SIG-M5 treated with dmso at 0.1 percent for 504 hours (cell line): ENCODE results near the gene ZNRF1.
"Not testable (repeated sequence)": the region's sequence is repeated elsewhere in the genome, so short reads cannot be mapped to it uniquely, and the experiment has no call there.

Experiments used
- DNase-seq: peaks from one replicate; lab custom pipeline; 2025; ENCODE audit not compliant: unreplicated experiment; lab: John Stamatoyannopoulos, UW

Gene ZNRF1

DNA sequence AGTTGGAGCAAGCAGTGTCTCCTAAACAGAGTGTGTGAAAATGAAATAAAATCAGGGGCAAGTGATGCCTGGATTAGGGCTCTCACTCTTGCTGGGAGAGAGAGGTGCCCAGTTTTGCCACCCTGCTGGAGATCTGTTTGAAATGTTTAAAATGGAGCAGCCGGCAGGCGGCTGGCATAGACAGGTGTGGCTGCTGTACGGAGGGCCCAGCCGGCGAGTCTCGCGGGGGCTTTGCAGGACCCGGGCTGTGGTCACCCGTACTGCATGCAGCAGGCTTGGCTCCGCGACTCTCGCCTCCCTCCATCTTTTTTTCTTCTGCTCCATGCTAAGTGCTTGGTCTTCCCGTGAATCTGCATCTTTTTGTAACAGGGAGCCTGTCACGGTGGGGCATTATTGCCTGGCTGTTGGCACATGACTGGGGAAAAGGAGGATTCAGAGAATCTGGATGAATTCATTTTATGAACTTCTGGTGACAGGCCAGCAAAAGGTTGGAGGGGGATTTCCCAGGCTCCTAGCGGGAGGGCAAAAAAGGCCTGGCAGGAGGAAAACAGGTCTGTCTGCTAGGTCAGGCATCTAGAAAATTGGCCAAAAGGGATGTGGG, 1.8 kb downstream of the ZNRF1 start:
- DNase-seq: no peak

DNA sequence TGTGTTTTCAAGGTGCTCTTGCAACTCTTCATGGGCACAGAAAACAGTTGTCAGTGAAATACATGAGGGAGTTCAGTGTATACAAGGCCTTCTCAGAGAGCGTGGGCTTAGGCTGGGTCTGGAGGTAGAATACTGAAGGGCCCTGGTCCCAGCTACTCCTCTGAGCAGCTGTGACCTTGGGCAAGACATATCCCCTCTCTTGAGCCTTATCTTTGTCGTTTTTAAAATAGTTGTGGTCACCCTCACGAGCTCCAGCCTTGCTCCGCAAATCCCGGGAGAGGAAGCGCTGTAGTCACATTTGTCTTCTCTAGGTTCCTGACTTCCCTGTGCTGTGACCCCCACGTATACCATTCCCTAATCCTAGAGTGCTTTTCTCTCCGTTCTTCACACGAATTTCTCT, 3.6 kb downstream of the ZNRF1 start:
- no peak for DNase-seq

GRCh38 chr16:75003931-75004330, 5.1 kb downstream of the ZNRF1 start:
- no peak for DNase-seq

GRCh38 chr16:75004460-75004859, 5.6 kb downstream of the ZNRF1 start:
- no peak for DNase-seq

DNA sequence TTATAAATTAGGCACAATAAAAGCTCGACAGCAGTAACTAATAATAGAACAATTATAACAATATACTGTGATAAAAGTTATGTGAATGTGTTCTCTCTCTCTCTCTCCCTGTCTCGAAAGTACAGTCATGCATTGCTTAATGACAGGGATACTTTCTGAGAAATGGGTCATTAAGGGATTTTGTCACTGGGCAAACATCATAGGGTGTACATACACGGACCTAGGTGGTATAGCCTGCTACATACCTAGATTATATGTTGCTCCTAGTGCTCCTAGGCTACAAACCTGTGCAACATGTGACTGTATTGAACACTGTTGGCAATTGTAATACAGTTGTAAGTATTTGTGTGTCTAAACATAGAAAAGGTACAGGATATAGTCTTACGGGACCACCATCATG, 6.9 kb downstream of the ZNRF1 start:
- no peak for DNase-seq

GRCh38 chr16:75007443-75007842, 8.6 kb downstream of the ZNRF1 start:
- DNase-seq: no peak

DNA sequence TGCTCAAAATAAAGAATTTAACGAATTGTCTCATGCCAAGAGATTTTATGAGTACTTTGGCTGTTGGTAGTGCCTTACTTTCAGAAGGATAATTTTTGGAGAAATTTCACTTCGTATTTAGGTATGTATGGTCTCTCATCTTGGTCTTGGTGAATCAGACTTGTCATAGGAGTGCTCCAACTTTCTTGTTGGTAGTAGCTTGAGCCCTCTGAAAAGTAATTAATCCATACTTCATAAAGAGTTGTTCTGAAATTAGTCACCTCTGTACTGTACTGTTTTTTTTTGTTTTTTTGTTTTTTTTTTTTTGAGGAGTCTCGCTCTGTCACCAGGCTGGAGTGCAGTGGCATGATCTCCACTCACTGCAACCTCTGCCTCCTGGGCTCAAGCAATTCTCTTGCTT, 11.6 kb downstream of the ZNRF1 start:
- DNase-seq: no peak

GRCh38 chr16:75011634-75012307, 12.9 kb downstream of the ZNRF1 start:
- no peak for DNase-seq

- DNase-seq: no peak
These were observed 13.7 kb downstream of the ZNRF1 start for GRCh38 chr16:75012380-75013081.

- not testable (repeated sequence) for DNase-seq
These were observed 14.3 kb downstream of the ZNRF1 start for GRCh38 chr16:75013123-75013522.

- DNase-seq: no peak
These were observed 15.5 kb downstream of the ZNRF1 start for GRCh38 chr16:75014318-75014717.

GRCh38 chr16:75016451-75017081, 17.7 kb downstream of the ZNRF1 start:
- not testable (repeated sequence) for DNase-seq

- no peak for DNase-seq
These were observed 19.1 kb downstream of the ZNRF1 start for GRCh38 chr16:75017670-75018525.

DNA sequence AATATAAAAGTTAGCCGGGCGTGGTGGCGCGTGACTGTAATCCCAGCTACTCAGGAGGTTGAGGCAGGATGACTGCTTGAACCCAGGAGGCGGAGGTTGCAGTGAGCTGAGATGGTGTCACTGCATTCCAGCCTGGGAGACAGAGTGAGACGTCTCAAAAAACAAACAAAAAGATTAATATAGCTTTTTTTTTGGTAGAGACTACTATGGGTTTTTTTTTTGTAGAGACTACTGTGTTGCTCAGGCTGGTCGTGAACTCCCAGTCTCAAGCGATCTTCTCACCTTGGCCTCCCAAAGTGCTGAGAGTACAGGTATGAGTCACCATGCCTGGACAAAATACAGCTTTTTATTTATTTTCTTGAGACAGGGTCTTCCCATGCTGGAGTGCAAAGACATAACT, 20.2 kb downstream of the ZNRF1 start:
- no peak for DNase-seq

- DNase-seq: no peak
These were observed 20.8 kb downstream of the ZNRF1 start for GRCh38 chr16:75019586-75019985.

DNA sequence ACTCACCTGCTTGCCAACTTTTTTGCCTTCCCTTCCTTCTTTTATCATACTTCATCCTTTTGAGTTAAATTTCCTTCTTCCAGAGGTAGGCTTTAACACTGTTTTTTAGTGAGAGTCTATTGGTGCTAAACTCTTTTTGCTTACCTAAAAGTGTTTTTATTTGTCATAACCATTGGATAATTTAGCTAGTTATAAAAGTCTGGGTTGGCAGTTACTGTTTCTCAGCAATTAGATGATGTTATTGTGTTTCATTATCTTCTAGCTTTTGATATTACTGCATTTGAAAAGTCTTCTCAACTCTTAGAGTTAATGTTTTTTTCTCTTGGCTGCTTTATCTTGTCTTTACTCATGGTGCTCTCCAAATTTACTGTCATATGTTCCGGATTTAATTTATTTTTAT, 22.6 kb downstream of the ZNRF1 start:
- no peak for DNase-seq

- no peak for DNase-seq
These were observed 23.7 kb downstream of the ZNRF1 start for GRCh38 chr16:75022567-75022966.

GRCh38 chr16:75023009-75023408, 24.2 kb downstream of the ZNRF1 start:
- DNase-seq: no peak

- no peak for DNase-seq
These were observed 25.4 kb downstream of the ZNRF1 start for GRCh38 chr16:75024182-75024581.

DNA sequence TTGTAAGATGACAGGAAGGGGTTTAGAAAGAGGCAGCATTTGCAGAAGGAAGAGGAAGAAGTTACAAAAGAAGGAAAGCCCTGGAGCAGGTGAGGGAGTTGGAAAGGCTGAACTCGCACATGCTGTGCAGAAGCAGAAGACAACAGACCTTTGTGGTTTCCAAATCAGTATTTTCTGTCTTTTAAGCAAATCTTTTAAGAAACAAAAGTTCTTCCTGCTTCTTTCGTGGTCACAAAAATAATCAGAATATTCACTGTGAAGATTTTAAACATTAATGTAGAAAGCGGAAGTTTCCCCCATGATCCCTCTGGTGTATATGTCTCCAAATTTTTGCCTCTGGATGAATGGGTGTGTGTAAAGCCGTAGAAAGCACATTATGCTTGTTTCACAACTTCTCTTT, 25.8 kb downstream of the ZNRF1 start:
- DNase-seq: no peak

DNA sequence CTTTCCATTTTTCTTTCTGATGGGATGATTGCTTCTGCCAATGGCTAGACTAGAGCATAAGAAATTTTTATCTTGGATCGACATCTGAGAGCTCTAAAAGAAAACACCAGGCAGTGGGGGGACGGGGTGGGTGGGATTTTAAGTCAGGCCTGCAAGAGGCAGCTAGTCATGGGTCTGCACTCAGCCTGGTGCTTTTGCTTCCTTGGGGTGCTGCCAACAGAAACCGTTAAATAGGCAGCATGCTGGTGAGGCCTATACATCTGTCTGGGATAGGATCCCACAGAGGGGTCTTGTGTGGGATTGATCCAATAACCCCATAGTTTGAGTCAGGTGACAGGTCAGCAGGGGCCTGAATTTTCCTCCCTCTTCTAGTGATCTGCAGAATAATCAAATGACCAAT, 26.9 kb downstream of the ZNRF1 start:
- no peak for DNase-seq
